IPS-20b (cell line): ENCODE results near the gene RMDN3.

Experiments used
- H3K27ac ChIP-seq: one replicate; pipeline ENCODE4 v1.5.1; 2013; ENCODE audit warnings: low read length
- H3K27me3 ChIP-seq: 2 replicates; pipeline ENCODE4 v1.6.1; 2013; ENCODE audit warnings: mild to moderate bottlenecking, low read length, inconsistent platforms; ENCODE audit not compliant: insufficient read depth
- H3K36me3 ChIP-seq: 2 replicates; pipeline ENCODE4 v1.6.1; 2013; ENCODE audit warnings: low read depth, mild to moderate bottlenecking, inconsistent platforms, low read length, moderate library complexity; ENCODE audit not compliant: insufficient read depth
- H3K4me1 ChIP-seq: 2 replicates; pipeline ENCODE4 v1.6.1; 2013; ENCODE audit warnings: mild to moderate bottlenecking, control low read depth, inconsistent platforms, low read length, moderate library complexity; ENCODE audit not compliant: insufficient read depth
- H3K4me3 ChIP-seq: 2 replicates; pipeline ENCODE4 v1.5.1; 2013; ENCODE audit warnings: mild to moderate bottlenecking, low read length, inconsistent platforms
- H3K9ac ChIP-seq: 2 replicates; pipeline ENCODE4 v1.6.1; 2013; ENCODE audit warnings: low read depth, mild to moderate bottlenecking, inconsistent platforms, low read length, moderate library complexity
- H3K9me3 ChIP-seq: 2 replicates; pipeline ENCODE4 v1.6.1; 2013; ENCODE audit warnings: mild to moderate bottlenecking, low read depth, low read length, inconsistent platforms; ENCODE audit not compliant: insufficient read depth

RMDN3 gene

GRCh38 chr15:40754883-40755811 is at the start of gene RMDN3:
Gene RMDN3, minus strand, starts transcription at chr15:40755254. Its CDS starts 471 bp downstream, at chr15:40754783.
- peaks cover 14% of the 10 kb centered on the region; the same call in 1 of the 2 replicates for H3K36me3 ChIP-seq
- no peaks in the 10 kb centered on the region; the same call in 1 of the 2 replicates for H3K4me1 ChIP-seq
- H3K9me3 ChIP-seq = no peaks in the 10 kb centered on the region
- H3K4me3 ChIP-seq = peak within 1 kb of the TSS; percentile 86
- H3K9ac ChIP-seq = peak within 1 kb of the TSS; percentile 97
- H3K27me3 ChIP-seq = no peaks in the 10 kb centered on the region
- H3K27ac ChIP-seq = peak within 1 kb of the TSS; percentile 73

GRCh38 chr15:40803688-40804087 is 48.6 kb upstream of the RMDN3 start:
- Histone ChIP-seq H3K27ac (no peak overlapping the region), H3K27me3 (no peaks in the 10 kb centered on the region), H3K4me3 (no peak overlapping the region), H3K36me3 (no peaks in the 10 kb centered on the region), H3K9me3 (no peaks in the 10 kb centered on the region), H3K9ac (no peak overlapping the region), H3K4me1 (peaks cover 11% of the 10 kb centered on the region; the same call in 1 of the 2 replicates)

- Histone ChIP-seq H3K27ac (no peak overlapping the region), H3K9ac (no peak overlapping the region), H3K9me3 (no peaks in the 10 kb centered on the region), H3K36me3 (no peaks in the 10 kb centered on the region), H3K27me3 (no peaks in the 10 kb centered on the region), H3K4me3 (no peak overlapping the region), H3K4me1 (peaks cover 16% of the 10 kb centered on the region; the same call in 1 of the 2 replicates)
Measured at GRCh38 chr15:40803076-40803475, 48.0 kb upstream of the RMDN3 start.

- no peaks in the 10 kb centered on the region for H3K27me3 ChIP-seq
- no peak overlapping the region for H3K27ac ChIP-seq
- H3K4me1 ChIP-seq = peaks cover 22% of the 10 kb centered on the region; the same call in 1 of the 2 replicates
- H3K9ac ChIP-seq = no peak overlapping the region
- H3K36me3 ChIP-seq = no peaks in the 10 kb centered on the region
- no peak overlapping the region for H3K4me3 ChIP-seq
- no peaks in the 10 kb centered on the region for H3K9me3 ChIP-seq
Measured at GRCh38 chr15:40799523-40799922, 44.5 kb upstream of the RMDN3 start.

- H3K4me1 ChIP-seq = peaks cover 22% of the 10 kb centered on the region; the same call in 1 of the 2 replicates
- no peaks in the 10 kb centered on the region for H3K27me3 ChIP-seq
- 0 out of 2 replicates have a peak overlapping the region, but pooled peaks have one; percentile 5 for H3K9ac ChIP-seq
- no peak overlapping the region for H3K4me3 ChIP-seq
- H3K9me3 ChIP-seq = no peaks in the 10 kb centered on the region
- H3K27ac ChIP-seq = no peak overlapping the region
- no peaks in the 10 kb centered on the region for H3K36me3 ChIP-seq
Measured at GRCh38 chr15:40796512-40796911, 41.5 kb upstream of the RMDN3 start.

GRCh38 chr15:40796041-40796440 is 41.0 kb upstream of the RMDN3 start:
- Histone ChIP-seq H3K27ac (no peak overlapping the region), H3K4me3 (no peak overlapping the region), H3K9ac (0 out of 2 replicates have a peak overlapping the region, but pooled peaks have one; percentile 5), H3K4me1 (peaks cover 22% of the 10 kb centered on the region; the same call in 1 of the 2 replicates), H3K9me3 (no peaks in the 10 kb centered on the region), H3K27me3 (no peaks in the 10 kb centered on the region), H3K36me3 (no peaks in the 10 kb centered on the region)

GRCh38 chr15:40793216-40793989 is 38.3 kb upstream of the RMDN3 start:
- H3K4me3 ChIP-seq = no peak overlapping the region
- H3K9me3 ChIP-seq = no peaks in the 10 kb centered on the region
- H3K9ac ChIP-seq = no peak overlapping the region
- no peaks in the 10 kb centered on the region for H3K27me3 ChIP-seq
- H3K36me3 ChIP-seq = no peaks in the 10 kb centered on the region
- no peak overlapping the region for H3K27ac ChIP-seq
- peaks cover 12% of the 10 kb centered on the region; the same call in 1 of the 2 replicates for H3K4me1 ChIP-seq

GRCh38 chr15:40792394-40792793 is 37.3 kb upstream of the RMDN3 start:
- no peaks in the 10 kb centered on the region for H3K9me3 ChIP-seq
- no peak overlapping the region for H3K9ac ChIP-seq
- H3K36me3 ChIP-seq = no peaks in the 10 kb centered on the region
- H3K4me1 ChIP-seq = peaks cover 14% of the 10 kb centered on the region
- H3K27ac ChIP-seq = no peak overlapping the region
- H3K4me3 ChIP-seq = no peak overlapping the region
- H3K27me3 ChIP-seq = no peaks in the 10 kb centered on the region

- H3K9ac ChIP-seq = no peak overlapping the region
- no peak overlapping the region for H3K4me3 ChIP-seq
- peaks cover 19% of the 10 kb centered on the region for H3K4me1 ChIP-seq
- no peaks in the 10 kb centered on the region for H3K36me3 ChIP-seq
- H3K27ac ChIP-seq = no peak overlapping the region
- H3K9me3 ChIP-seq = no peaks in the 10 kb centered on the region
- H3K27me3 ChIP-seq = no peaks in the 10 kb centered on the region
Measured at GRCh38 chr15:40790718-40791117, 35.7 kb upstream of the RMDN3 start.

GRCh38 chr15:40789999-40790398 is 34.9 kb upstream of the RMDN3 start:
- no peak overlapping the region for H3K9ac ChIP-seq
- peaks cover 24% of the 10 kb centered on the region for H3K4me1 ChIP-seq
- H3K9me3 ChIP-seq = no peaks in the 10 kb centered on the region
- no peaks in the 10 kb centered on the region for H3K27me3 ChIP-seq
- no peaks in the 10 kb centered on the region for H3K36me3 ChIP-seq
- H3K4me3 ChIP-seq = no peak overlapping the region
- no peak overlapping the region for H3K27ac ChIP-seq

- Histone ChIP-seq H3K4me1 (peaks cover 24% of the 10 kb centered on the region), H3K36me3 (no peaks in the 10 kb centered on the region), H3K4me3 (no peak overlapping the region), H3K27me3 (no peaks in the 10 kb centered on the region), H3K9ac (no peak overlapping the region), H3K27ac (no peak overlapping the region), H3K9me3 (no peaks in the 10 kb centered on the region)
Measured at GRCh38 chr15:40789119-40789518, 34.1 kb upstream of the RMDN3 start.
